Coronary artery (tissue), 2 donors: ENCODE results near the gene ADAMTS12.

Experiments used
- DNase-seq: peaks from one replicate; pipeline ENCODE4 v3.0.0-alpha.2; 2017; ENCODE audit warnings: low spot score
- H3K27ac ChIP-seq, 2 donors: fragments of 200-600 bp; sonication (generic); one replicate each; pipeline ENCODE4 v1.5.1; 2016 to 2019
- H3K4me3 ChIP-seq: fragments of 200-600 bp; sonication (generic); 2 replicates; pipeline ENCODE4 v1.5.1; 2016; ENCODE audit warnings: mild to moderate bottlenecking, moderate library complexity
- CTCF ChIP-seq: fragments of 200-600 bp; sonication (generic); IDR thresholded peaks from one replicate; pipeline ENCODE4 v1.5.1; 2019; ENCODE audit warnings: antibody characterized with exemption

Gene ADAMTS12

DNA sequence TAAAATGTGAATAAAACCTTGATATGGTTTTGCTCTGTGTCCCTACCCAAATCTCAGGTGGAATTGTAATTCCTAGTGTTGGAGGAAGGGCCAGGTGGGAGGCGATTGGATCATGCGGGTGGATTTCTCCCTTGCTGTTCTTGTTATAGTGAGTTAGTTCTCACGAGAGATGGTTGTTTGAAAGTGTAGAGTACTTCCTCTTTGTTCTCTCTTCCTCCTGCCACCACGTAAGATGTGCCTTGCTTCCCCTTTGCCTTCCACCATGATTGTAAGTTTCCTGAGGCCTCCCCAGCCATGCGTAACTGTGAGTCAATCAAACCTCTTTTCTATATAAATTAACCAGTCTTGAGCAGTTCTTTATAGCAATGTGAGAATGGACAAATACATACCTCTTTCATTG is 416.1 kb downstream of the ADAMTS12 start:
- no peak for TF ChIP-seq CTCF
- Histone ChIP-seq H3K27ac (no peak overlapping the region), H3K4me3 (no peak overlapping the region)
- no peak for DNase-seq

DNA sequence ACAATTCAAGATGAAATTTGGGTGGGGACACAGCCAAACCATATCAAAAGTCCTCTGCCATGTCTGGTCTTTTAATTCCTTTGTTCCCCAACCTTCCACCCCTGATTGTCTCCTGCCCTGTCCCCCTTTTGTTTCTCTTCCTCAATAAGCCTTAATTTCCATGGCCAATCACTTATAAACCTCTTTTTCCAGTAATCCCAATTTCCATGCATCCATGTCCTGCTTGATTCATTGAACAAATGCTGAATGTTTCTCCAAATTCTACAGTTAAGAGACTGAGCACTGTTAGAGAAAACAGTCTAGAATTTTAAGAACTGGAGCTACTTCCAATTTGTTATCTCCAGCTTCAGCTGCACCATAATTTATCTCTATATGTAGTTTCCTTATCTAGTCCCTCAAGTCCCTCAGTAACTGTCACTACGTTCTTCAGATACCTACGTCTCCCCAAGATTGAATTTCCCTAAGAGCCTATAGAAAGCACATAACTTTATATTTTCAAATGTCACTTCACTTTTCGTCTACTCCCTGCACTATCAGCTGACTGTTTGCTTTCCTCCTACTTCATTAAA is 416.8 kb downstream of the ADAMTS12 start:
- Histone ChIP-seq H3K27ac (no peak overlapping the region), H3K4me3 (no peak overlapping the region)
- TF ChIP-seq CTCF = no peak
- no peak for DNase-seq

DNA sequence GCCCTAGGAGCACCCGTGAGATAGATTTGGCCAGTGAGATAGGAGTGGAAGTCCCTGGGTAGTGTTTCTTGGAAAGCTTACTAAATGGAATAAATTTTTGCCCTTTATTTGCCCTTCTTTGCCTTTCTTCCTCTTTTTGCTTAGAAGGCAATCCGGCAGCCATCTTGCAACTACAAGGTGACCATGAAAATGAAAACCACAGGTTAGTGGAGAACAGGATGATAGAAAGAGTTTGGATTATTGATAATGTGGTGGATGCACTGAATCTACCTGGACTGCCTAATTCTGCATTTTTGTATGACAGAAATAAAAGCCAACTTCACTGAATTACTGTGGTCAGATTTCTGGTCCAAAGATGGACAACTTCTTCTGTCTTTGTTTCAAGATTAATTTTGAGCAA is 417.8 kb downstream of the ADAMTS12 start:
- H3K27ac ChIP-seq = no peak overlapping the region
- H3K4me3 ChIP-seq = no peak overlapping the region
- no peak for TF ChIP-seq CTCF
- no peak for DNase-seq
